Gastrocnemius medialis (tissue), 4 donors: ENCODE data around the gene ARHGAP15. TPM values are rescaled to one million over a fixed set of nuclear protein-coding genes. Genes with fewer than 3 reads are reported as not detected.

Experiments used
- ATAC-seq, 2 donors: fragments of 150-250 bp; one replicate each; pipeline ENCODE4 v1.9.1; 2016
- DNase-seq, 2 donors: peaks; one replicate each; pipeline ENCODE4 v3.0.0-alpha.2; 2019
- H3K27ac ChIP-seq, 4 donors: fragments of 200-600 bp; sonication (generic); 1 replicate in 1 of 4; 2 replicates in 3 of 4; pipeline ENCODE4 v1.5.1; 2016 to 2018; ENCODE audit warnings: mild to moderate bottlenecking in 2 of 4, moderate library complexity in 1 of 4
- H3K27me3 ChIP-seq, 3 donors: fragments of 200-600 bp; sonication (generic) in 2 of 3; 1 replicate in 1 of 3; 2 replicates in 2 of 3; pipeline versions ENCODE4 v1.5.1 to v1.6.0; 2016 to 2019; ENCODE audit warnings: mild to moderate bottlenecking in 1 of 3, moderate library complexity in 1 of 3
- H3K36me3 ChIP-seq, 2 donors: fragments of 200-600 bp; sonication (generic) in 1 of 2; one replicate each; pipeline ENCODE4 v1.5.1; 2017 to 2018
- H3K4me1 ChIP-seq, 2 donors: fragments of 200-600 bp; sonication (generic) in 1 of 2; one replicate each; pipeline ENCODE4 v1.5.1; 2016 to 2017; ENCODE audit warnings: mild to moderate bottlenecking in 2 of 2
- H3K4me3 ChIP-seq, 4 donors: fragments of 200-600 bp; sonication (generic) in 3 of 4; 1 replicate in 1 of 4; 2 replicates in 3 of 4; pipeline ENCODE4 v1.5.1; 2016 to 2019; ENCODE audit warnings: mild to moderate bottlenecking in 2 of 4
- H3K9me3 ChIP-seq, 3 donors: fragments of 200-600 bp; sonication (generic) in 2 of 3; 1 replicate in 1 of 3; 2 replicates in 2 of 3; pipeline ENCODE4 v1.5.1; 2016 to 2019
- POLR2A ChIP-seq, 2 donors: fragments of 450-650 bp; IDR thresholded peaks; one replicate each; pipeline ENCODE4 v1.6.1; 2017; ENCODE audit warnings: antibody characterized with exemption in 2 of 2, mild to moderate bottlenecking in 2 of 2, moderate library complexity in 2 of 2
- in situ Hi-C, 4 donors: fragments of 200-750 bp; cut with MboI; loops; one replicate each; pipeline versions ENCODE4 v1.15.0 to v1.8.0; 2017; ENCODE audit warnings: low sequenced_read_pairs in 4 of 4
- intact Hi-C: fragments of 100-400 bp; cut with DNase I; formaldehyde crosslinking; loops from one replicate; pipeline ENCODE4 v1.15.1; 2023; ENCODE audit warnings: low total_unique reads
- total RNA-seq, 4 donors: library from RNA; depleted of rRNA; stranded (reverse); fragments of >200 nt; gene quantifications; one replicate each; pipeline versions ENCODE4 v1.1.0 to v1.2.3, GENCODE V29; 2016
- TF ChIP-seq, protein P1 (sequence below), 5 experiments: fragments of 450-650 bp in 3 of 5; fragments of 200-600 bp in 2 of 5; sonication (generic) in 2 of 5; IDR thresholded peaks in 4 of 5; conservative IDR thresholded peaks in 1 of 5; 1 replicate in 4 of 5; 2 replicates in 1 of 5; pipeline ENCODE4 v1.5.1; 2016 to 2019; ENCODE audit warnings: antibody characterized with exemption in 5 of 5, mild to moderate bottlenecking in 3 of 5, moderate library complexity in 3 of 5

Gene ARHGAP15
- total RNA-seq, 4 donors from 2014 or later, result 1.2 to 3.2 (median 1.3) TPM; not detected in 1

- Histone ChIP-seq H3K4me3 (peak overlapping the region in 1 of 4 donors; percentile 1), H3K4me1 (no peaks in the 10 kb centered on the region), H3K27ac (peak overlapping the region in 2 of 4 donors; percentile 28 to 41), H3K36me3 (no peaks in the 10 kb centered on the region), H3K9me3 (no peaks in the 10 kb centered on the region), H3K27me3 (no peaks in the 10 kb centered on the region)
- intact Hi-C loops, result no loop called here
- TF ChIP-seq, protein P1, sequence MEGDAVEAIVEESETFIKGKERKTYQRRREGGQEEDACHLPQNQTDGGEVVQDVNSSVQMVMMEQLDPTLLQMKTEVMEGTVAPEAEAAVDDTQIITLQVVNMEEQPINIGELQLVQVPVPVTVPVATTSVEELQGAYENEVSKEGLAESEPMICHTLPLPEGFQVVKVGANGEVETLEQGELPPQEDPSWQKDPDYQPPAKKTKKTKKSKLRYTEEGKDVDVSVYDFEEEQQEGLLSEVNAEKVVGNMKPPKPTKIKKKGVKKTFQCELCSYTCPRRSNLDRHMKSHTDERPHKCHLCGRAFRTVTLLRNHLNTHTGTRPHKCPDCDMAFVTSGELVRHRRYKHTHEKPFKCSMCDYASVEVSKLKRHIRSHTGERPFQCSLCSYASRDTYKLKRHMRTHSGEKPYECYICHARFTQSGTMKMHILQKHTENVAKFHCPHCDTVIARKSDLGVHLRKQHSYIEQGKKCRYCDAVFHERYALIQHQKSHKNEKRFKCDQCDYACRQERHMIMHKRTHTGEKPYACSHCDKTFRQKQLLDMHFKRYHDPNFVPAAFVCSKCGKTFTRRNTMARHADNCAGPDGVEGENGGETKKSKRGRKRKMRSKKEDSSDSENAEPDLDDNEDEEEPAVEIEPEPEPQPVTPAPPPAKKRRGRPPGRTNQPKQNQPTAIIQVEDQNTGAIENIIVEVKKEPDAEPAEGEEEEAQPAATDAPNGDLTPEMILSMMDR (IDR thresholded peaks at IDR 0.05 in 4 of 5, conservative IDR thresholded peaks at IDR 0.05 in 1 of 5), result no peak
- TF ChIP-seq POLR2A (IDR thresholded peaks at IDR 0.05), result no peak
- in situ Hi-C loops, result no loop called here
- ATAC-seq (no peak), DNase-seq (no peak)
Observed at GRCh38 chr2:143473820-143474219, 344.6 kb downstream of the ARHGAP15 start.

- no peaks in the 10 kb centered on the region for H3K9me3 ChIP-seq
- H3K4me3 ChIP-seq, result no peak overlapping the region
- intact Hi-C loops, result no loop called here
- peak overlapping the region in 2 of 4 donors; percentile 38 to 39 for H3K27ac ChIP-seq
- ATAC-seq, result no peak
- H3K4me1 ChIP-seq, result no peaks in the 10 kb centered on the region
- TF ChIP-seq POLR2A (IDR thresholded peaks at IDR 0.05), result no peak
- TF ChIP-seq, protein P1 (IDR thresholded peaks at IDR 0.05 in 4 of 5, conservative IDR thresholded peaks at IDR 0.05 in 1 of 5), result no peak
- no peaks in the 10 kb centered on the region for H3K36me3 ChIP-seq
- no peak for DNase-seq
- in situ Hi-C loops, result no loop called here
- no peaks in the 10 kb centered on the region for H3K27me3 ChIP-seq
Observed at GRCh38 chr2:143474586-143474985, 345.4 kb downstream of the ARHGAP15 start.

DNA sequence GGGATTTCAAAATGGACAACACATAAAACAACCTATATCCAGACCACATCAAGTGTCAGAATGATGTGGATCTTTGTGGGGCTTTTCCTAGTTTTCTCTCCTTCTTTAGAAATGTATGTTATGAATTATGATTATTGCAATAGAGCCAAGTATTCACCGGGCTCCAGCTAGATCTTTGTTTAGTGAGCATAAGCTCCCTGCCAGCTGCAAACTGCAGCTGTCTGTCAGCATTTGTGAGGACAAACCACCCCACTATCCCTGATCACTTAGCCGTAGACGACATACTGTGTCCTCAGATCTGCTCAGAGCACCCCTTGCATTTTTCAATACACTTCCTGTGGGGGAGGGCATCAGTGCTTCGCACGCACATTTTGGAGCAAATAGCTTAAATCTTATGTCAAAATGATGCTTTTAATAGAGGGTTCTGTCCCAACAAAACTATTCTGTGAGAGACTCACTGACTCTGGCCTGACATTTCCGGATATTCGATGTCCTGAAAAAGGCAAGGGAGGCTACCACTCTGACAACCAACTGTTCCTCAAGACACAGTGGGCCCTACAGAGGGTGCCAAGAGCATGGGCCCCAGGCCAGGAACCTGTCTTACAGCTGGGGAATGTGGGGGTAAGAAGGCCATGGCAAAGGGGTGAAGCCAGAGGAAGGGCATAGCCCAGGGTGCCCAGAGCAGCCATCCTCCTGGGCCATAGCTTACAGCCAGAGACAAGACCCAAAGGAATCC is 346.0 kb downstream of the ARHGAP15 start:
- peak overlapping the region in 3 of 4 donors; percentile 38 to 39 (median 38) for H3K27ac ChIP-seq
- DNase-seq (no peak), ATAC-seq (no peak)
- intact Hi-C loops, result no loop called here
- H3K9me3 ChIP-seq, result no peaks in the 10 kb centered on the region
- H3K36me3 ChIP-seq, result no peaks in the 10 kb centered on the region
- no peaks in the 10 kb centered on the region for H3K4me1 ChIP-seq
- TF ChIP-seq, protein P1 (IDR thresholded peaks at IDR 0.05 in 4 of 5, conservative IDR thresholded peaks at IDR 0.05 in 1 of 5), result no peak
- no peak for TF ChIP-seq POLR2A (IDR thresholded peaks at IDR 0.05)
- no peak overlapping the region for H3K4me3 ChIP-seq
- no peaks in the 10 kb centered on the region for H3K27me3 ChIP-seq
- in situ Hi-C loops, result no loop called here

- Histone ChIP-seq H3K27ac (no peak overlapping the region), H3K4me1 (peaks cover 0 to under 1% of the 10 kb centered on the region in 2 donors), H3K36me3 (no peaks in the 10 kb centered on the region), H3K27me3 (no peaks in the 10 kb centered on the region), H3K9me3 (no peaks in the 10 kb centered on the region), H3K4me3 (no peak overlapping the region)
- intact Hi-C loops, result no loop called here
- ATAC-seq (no peak), DNase-seq (no peak)
- TF ChIP-seq POLR2A (IDR thresholded peaks at IDR 0.05), result no peak
- TF ChIP-seq, protein P1 (IDR thresholded peaks at IDR 0.05 in 4 of 5, conservative IDR thresholded peaks at IDR 0.05 in 1 of 5), result no peak
- in situ Hi-C loops, result no loop called here
Observed at GRCh38 chr2:143476336-143477087, 347.3 kb downstream of the ARHGAP15 start.
